Calu3 (cell line): ENCODE results near the gene APOL5. TPM values are rescaled to one million over a fixed set of nuclear protein-coding genes. Genes with fewer than 3 reads are reported as not detected.

ENCODE experiments used
- BruUV-seq: library from RNA; stranded (reverse); fragments of 400-500 nt; replicated peaks from 2 replicates; lab custom pipeline; 2021; lab: Mats Ljungman, UMichigan
- CTCF ChIA-PET: fragments of 300-600 bp; sonication (Branson Sonifier 250); formaldehyde crosslinking; loops from one replicate; lab custom pipeline; 2022; ENCODE audit warnings: antibody characterized with exemption; lab: Charles Lee
- DNase-seq: peaks from one replicate; pipeline ENCODE4 v3.0.0; 2022
- H3K27ac Mint-ChIP-seq: one replicate; pipeline ENCODE4 v1.8.0; 2022; ENCODE audit warnings: mixed read lengths; ENCODE audit not compliant: unreplicated experiment
- H3K27me3 Mint-ChIP-seq: one replicate; pipeline ENCODE4 v1.8.0; 2022; ENCODE audit warnings: mixed read lengths; ENCODE audit not compliant: unreplicated experiment
- H3K36me3 Mint-ChIP-seq: one replicate; pipeline ENCODE4 v1.8.0; 2022; ENCODE audit warnings: mild to moderate bottlenecking, moderate library complexity, mixed read lengths; ENCODE audit not compliant: insufficient read depth, unreplicated experiment
- H3K4me1 Mint-ChIP-seq: one replicate; pipeline ENCODE4 v1.8.0; 2022; ENCODE audit warnings: mild to moderate bottlenecking, low read depth, mixed read lengths; ENCODE audit not compliant: unreplicated experiment
- H3K4me3 Mint-ChIP-seq: one replicate; pipeline ENCODE4 v1.8.0; 2022; ENCODE audit warnings: mild to moderate bottlenecking, low read depth, moderate library complexity, mixed read lengths; ENCODE audit not compliant: unreplicated experiment
- H3K9me3 Mint-ChIP-seq: one replicate; pipeline ENCODE4 v1.8.0; 2022; ENCODE audit warnings: low read depth, mixed read lengths; ENCODE audit not compliant: unreplicated experiment
- intact Hi-C: fragments of 100-400 bp; cut with micrococcal nuclease; formaldehyde crosslinking; loops from one replicate; pipeline ENCODE4 v1.10.0; 2022; ENCODE audit not compliant: unreplicated experiment
- total RNA-seq: library from RNA; stranded (reverse); gene quantifications from 2 replicates; pipeline ENCODE4 v1.2.3, GENCODE V29; 2022
- TF ChIP-seq, protein P1 (sequence below): fragments of 200-600 bp; IDR thresholded peaks from one replicate; pipeline ENCODE4 v1.8.0; 2022; ENCODE audit warnings: antibody characterized with exemption; ENCODE audit not compliant: unreplicated experiment

Gene APOL5
- total RNA-seq, 1 experiment from 2014 or later, result not detected

- H3K9me3 Mint-ChIP-seq, result no peaks in the 10 kb centered on the region
- no peak overlapping the region for H3K4me3 Mint-ChIP-seq
- H3K36me3 Mint-ChIP-seq, result peaks cover 13% of the 10 kb centered on the region
- intact Hi-C loops, result no loop called here
- no peak overlapping the region for H3K27ac Mint-ChIP-seq
- CTCF ChIA-PET, result interaction anchor here (0.6 kb wide), 1 partner anchor 159 kb away, joined by 4 read pairs; no protein-coding TSS in a partner anchor
- no peaks in the 10 kb centered on the region for H3K27me3 Mint-ChIP-seq
- TF ChIP-seq, protein P1, sequence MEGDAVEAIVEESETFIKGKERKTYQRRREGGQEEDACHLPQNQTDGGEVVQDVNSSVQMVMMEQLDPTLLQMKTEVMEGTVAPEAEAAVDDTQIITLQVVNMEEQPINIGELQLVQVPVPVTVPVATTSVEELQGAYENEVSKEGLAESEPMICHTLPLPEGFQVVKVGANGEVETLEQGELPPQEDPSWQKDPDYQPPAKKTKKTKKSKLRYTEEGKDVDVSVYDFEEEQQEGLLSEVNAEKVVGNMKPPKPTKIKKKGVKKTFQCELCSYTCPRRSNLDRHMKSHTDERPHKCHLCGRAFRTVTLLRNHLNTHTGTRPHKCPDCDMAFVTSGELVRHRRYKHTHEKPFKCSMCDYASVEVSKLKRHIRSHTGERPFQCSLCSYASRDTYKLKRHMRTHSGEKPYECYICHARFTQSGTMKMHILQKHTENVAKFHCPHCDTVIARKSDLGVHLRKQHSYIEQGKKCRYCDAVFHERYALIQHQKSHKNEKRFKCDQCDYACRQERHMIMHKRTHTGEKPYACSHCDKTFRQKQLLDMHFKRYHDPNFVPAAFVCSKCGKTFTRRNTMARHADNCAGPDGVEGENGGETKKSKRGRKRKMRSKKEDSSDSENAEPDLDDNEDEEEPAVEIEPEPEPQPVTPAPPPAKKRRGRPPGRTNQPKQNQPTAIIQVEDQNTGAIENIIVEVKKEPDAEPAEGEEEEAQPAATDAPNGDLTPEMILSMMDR, result no peak
- no peaks in the 10 kb centered on the region for H3K4me1 Mint-ChIP-seq
- BruUV-seq, result no TSS peak
- DNase-seq, result no peak
Measured at GRCh38 chr22:35740616-35741015, 22.9 kb downstream of the APOL5 start.

DNA sequence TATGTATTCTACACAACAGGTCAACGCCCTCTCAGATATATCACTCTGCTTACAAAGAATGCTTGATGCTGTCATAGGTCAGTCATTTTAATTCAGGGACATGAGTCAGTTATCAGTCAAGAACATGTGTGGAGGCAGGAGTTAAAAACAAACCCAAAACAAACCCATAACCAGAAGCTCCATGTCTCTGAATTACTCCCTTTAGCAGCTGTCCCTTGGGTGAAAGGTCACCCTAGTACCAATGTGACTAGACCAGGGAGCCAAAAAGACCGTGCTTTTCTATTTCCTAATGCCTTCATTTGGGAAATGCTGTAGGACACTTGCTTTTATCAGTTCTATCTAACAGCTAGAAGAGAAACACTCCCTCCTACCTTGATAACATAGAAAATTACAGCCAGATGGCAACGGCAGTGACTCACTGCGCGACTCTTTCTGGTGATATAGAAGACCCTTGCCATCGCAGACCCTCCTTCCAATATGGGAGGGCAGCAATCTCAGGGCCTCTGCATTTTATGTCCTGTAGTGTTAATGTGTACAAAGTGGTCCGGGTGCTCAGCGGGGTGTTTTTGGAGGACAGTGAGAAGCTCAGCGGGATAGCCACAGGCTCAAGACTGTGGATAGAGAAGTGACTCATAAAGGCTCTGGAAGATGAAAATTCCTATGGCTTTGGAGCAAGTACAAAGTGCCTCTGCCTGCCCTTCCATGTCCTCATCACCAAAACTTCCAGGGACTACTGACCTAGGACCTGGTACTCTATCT, 24.8 kb downstream of the APOL5 start:
- intact Hi-C loops, result no loop called here

GRCh38 chr22:35743326-35743860, 25.7 kb downstream of the APOL5 start:
- no peak for DNase-seq
- H3K27me3 Mint-ChIP-seq, result no peaks in the 10 kb centered on the region
- H3K36me3 Mint-ChIP-seq, result no peaks in the 10 kb centered on the region
- H3K27ac Mint-ChIP-seq, result no peak overlapping the region
- BruUV-seq, result no TSS peak
- intact Hi-C loops, result no loop called here
- CTCF ChIA-PET, result no interaction called here
- no peaks in the 10 kb centered on the region for H3K4me1 Mint-ChIP-seq
- TF ChIP-seq, protein P1, result no peak
- H3K4me3 Mint-ChIP-seq, result no peak overlapping the region
- H3K9me3 Mint-ChIP-seq, result no peaks in the 10 kb centered on the region

More for the DNA sequence above, 24.8 kb downstream of the APOL5 start:
- no TSS peak for BruUV-seq
- no peaks in the 10 kb centered on the region for H3K9me3 Mint-ChIP-seq
- TF ChIP-seq, protein P1, result no peak
- no peaks in the 10 kb centered on the region for H3K4me1 Mint-ChIP-seq
- H3K4me3 Mint-ChIP-seq, result no peak overlapping the region
- H3K27me3 Mint-ChIP-seq, result no peaks in the 10 kb centered on the region
- H3K36me3 Mint-ChIP-seq, result peaks cover 6% of the 10 kb centered on the region
- no peak overlapping the region for H3K27ac Mint-ChIP-seq
- no peak for DNase-seq
- CTCF ChIA-PET, result no interaction called here

DNA sequence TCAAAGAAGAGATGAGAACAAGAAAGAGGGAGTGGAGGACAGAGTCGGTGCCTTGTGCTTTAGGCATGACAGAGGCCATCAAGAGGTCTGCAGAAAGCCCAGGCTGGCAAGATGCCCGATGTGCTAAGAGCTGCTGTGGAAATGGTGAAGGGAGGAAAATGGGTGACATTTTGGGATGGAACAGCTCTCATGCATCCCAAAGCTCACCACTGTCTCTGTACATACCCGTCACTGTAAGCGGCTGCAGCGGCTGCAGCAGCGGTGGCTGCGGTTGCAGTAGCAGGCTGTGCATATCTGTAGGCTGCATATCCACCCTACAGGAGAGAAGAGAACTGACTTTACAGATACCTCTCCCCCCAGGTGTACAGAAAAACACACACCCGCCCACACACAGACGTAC, 28.6 kb downstream of the APOL5 start:
- TF ChIP-seq, protein P1, result no peak
- intact Hi-C loops, result no loop called here
- H3K27ac Mint-ChIP-seq, result no peak overlapping the region

More for the DNA sequence above, 28.6 kb downstream of the APOL5 start:
- H3K27me3 Mint-ChIP-seq, result no peaks in the 10 kb centered on the region
- no peaks in the 10 kb centered on the region for H3K36me3 Mint-ChIP-seq
- H3K4me3 Mint-ChIP-seq, result no peak overlapping the region
- BruUV-seq, result no TSS peak
- DNase-seq, result no peak
- H3K4me1 Mint-ChIP-seq, result no peaks in the 10 kb centered on the region
- CTCF ChIA-PET, result no interaction called here
- H3K9me3 Mint-ChIP-seq, result no peaks in the 10 kb centered on the region
